ENCODE data around the gene MCM6.

MCM6 gene

DNA sequence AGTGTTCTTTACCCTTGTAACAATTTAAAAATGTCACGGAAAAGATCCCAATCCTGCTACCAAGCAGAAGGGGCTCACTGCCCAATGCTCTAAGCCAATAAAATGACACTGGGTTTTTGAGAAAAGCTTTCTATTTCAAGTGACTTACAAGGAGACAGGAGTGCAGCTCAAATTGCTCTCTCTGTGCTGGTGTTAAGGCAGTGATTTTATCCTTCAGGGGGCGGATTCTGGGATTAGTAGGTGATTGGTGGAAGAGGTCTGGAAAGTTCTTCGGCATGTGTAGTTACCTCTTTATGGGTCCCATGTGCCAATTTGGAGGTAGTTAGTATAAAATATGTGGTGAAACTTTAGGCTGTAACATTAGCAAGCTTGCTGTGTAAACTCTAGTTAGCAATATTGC is 27.4 kb upstream of the MCM6 start:
- Histone ChIP-seq H3K4me3 (ENCODE audit: low read length in 2 of 2) (no peak overlapping the region), H3K4ac (ENCODE audit: low read length) (no peak overlapping the region), H2AK5ac (ENCODE audit: low read depth, low read length) (no peak overlapping the region), H2BK12ac (ENCODE audit: low read length) (no peak overlapping the region), H3K27ac (replicated peaks; ENCODE audit: low read length) (no peak overlapping the region), H3K9me3 (replicated peaks in 1 of 2; ENCODE audit: control insufficient read depth in 2 of 2, insufficient read depth in 1 of 2, low read depth in 1 of 2, low read length in 2 of 2) (no peaks in the 10 kb centered on the region), H3K18ac (ENCODE audit: low read length) (no peak overlapping the region), H3K23ac (ENCODE audit: low read depth, low read length, poor library complexity) (no peak overlapping the region), H2AFZ (ENCODE audit: low read length) (no peak overlapping the region), H3K79me1 (ENCODE audit: low read depth, low read length) (no peaks in the 10 kb centered on the region), H4K8ac (ENCODE audit: low read depth, low read length) (no peak overlapping the region), H3K14ac (ENCODE audit: low read length) (no peak overlapping the region), H3K36me3 (replicated peaks in 1 of 2; ENCODE audit: control insufficient read depth in 2 of 2, insufficient read depth in 2 of 2, low read length in 2 of 2) (peaks cover 0 to 36% of the 10 kb centered on the region in 2 donors), H3K4me2 (ENCODE audit: insufficient read depth, low read length, poor library complexity, severe bottlenecking) (no peak overlapping the region), H2BK120ac (ENCODE audit: low read depth, low read length) (no peak overlapping the region), H3K4me1 (ENCODE audit: control insufficient read depth in 2 of 2, insufficient read depth in 1 of 2, low read depth in 1 of 2, low read length in 2 of 2) (no peaks in the 10 kb centered on the region), H4K91ac (ENCODE audit: low read depth, low read length, poor library complexity) (no peak overlapping the region), H3K9ac (ENCODE audit: low read depth, low read length, poor library complexity) (no peak overlapping the region), H3K27me3 (ENCODE audit: control insufficient read depth in 3 of 3, insufficient read depth in 3 of 3, low read depth in 1 of 3, low read length in 3 of 3) (no peaks in the 10 kb centered on the region), H2BK15ac (ENCODE audit: low read length) (no peak overlapping the region), H2BK5ac (ENCODE audit: low read length) (no peak overlapping the region)
- no peak for DNase-seq (ENCODE audit: low spot score)
- WGBS, 2 donors (ENCODE audit: extremely low coverage in 2 of 2, insufficient read length in 2 of 2, insufficient replicate concordance in 1 of 2): no CpG with 5 or more reads among the region's 3 CpGs

DNA sequence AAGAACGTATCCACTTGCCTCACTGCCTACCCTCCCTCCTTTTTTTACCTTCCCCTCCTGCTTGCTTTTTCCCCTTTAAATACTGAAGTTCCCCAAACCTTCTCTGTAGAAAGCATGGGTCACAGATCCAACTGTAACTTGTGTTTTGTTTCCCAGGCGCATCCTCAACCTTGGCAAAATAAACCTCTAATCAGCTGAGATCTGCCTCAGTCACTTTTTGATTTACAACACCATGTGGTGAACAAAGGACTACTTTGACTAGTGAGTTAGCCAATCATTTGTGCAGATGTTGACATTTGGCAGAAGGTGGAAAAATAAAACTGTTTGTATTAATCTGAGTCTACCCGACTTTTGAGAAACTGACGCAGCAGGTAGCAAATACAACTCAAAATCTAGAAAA is 23.3 kb upstream of the MCM6 start:
- DNase-seq (ENCODE audit: low spot score): no peak
- Histone ChIP-seq H3K14ac (ENCODE audit: low read length) (no peak overlapping the region), H2BK120ac (ENCODE audit: low read depth, low read length) (no peak overlapping the region), H2AFZ (ENCODE audit: low read length) (no peak overlapping the region), H3K18ac (ENCODE audit: low read length) (no peak overlapping the region), H3K4me1 (ENCODE audit: control insufficient read depth in 2 of 2, insufficient read depth in 1 of 2, low read depth in 1 of 2, low read length in 2 of 2) (no peaks in the 10 kb centered on the region), H4K8ac (ENCODE audit: low read depth, low read length) (no peak overlapping the region), H3K79me1 (ENCODE audit: low read depth, low read length) (no peaks in the 10 kb centered on the region), H4K91ac (ENCODE audit: low read depth, low read length, poor library complexity) (no peak overlapping the region), H3K27me3 (ENCODE audit: control insufficient read depth in 3 of 3, insufficient read depth in 3 of 3, low read depth in 1 of 3, low read length in 3 of 3) (no peaks in the 10 kb centered on the region), H3K9ac (ENCODE audit: low read depth, low read length, poor library complexity) (no peak overlapping the region), H3K4ac (ENCODE audit: low read length) (no peak overlapping the region), H3K23ac (ENCODE audit: low read depth, low read length, poor library complexity) (no peak overlapping the region), H2BK5ac (ENCODE audit: low read length) (no peak overlapping the region), H3K4me2 (ENCODE audit: insufficient read depth, low read length, poor library complexity, severe bottlenecking) (no peak overlapping the region), H3K27ac (replicated peaks; ENCODE audit: low read length) (no peak overlapping the region), H3K4me3 (ENCODE audit: low read length in 2 of 2) (no peak overlapping the region), H2AK5ac (ENCODE audit: low read depth, low read length) (no peak overlapping the region), H2BK15ac (ENCODE audit: low read length) (no peak overlapping the region), H3K9me3 (replicated peaks in 1 of 2; ENCODE audit: control insufficient read depth in 2 of 2, insufficient read depth in 1 of 2, low read depth in 1 of 2, low read length in 2 of 2) (no peaks in the 10 kb centered on the region), H2BK12ac (ENCODE audit: low read length) (no peak overlapping the region), H3K36me3 (replicated peaks in 1 of 2; ENCODE audit: control insufficient read depth in 2 of 2, insufficient read depth in 2 of 2, low read length in 2 of 2) (peaks cover 0 to 6% of the 10 kb centered on the region in 2 donors)
- no CpG with 5 or more reads among the region's 4 CpGs for WGBS, 2 donors (ENCODE audit: extremely low coverage in 2 of 2, insufficient read length in 2 of 2, insufficient replicate concordance in 1 of 2)

DNA sequence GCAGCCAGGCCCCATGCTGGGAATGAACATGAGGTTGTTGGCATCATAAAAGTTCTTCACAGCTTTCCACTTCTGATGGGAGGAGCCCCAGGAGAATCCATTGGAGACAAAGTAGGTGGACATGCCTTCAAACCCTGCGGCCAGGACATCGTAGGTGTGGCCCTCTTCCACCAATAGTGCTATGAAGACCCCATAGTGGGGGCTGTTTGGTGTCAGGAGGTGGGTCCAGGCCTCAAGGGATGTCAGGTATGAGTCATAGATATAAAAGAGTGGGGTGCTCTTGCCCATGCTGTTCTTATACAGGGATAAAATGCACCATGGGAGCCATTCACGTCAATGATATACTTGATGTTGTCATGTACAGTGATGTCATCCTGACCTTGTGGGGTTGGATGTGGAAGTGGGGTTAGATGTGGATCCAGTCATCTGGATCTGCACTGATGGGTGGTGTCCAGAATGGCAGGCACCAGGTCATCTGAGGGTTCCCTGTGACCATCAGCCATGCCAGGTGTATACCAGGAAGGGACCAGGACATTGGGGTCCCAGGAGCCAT is 22.1 kb upstream of the MCM6 start:
- no CpG with 5 or more reads among the region's 3 CpGs for WGBS, 2 donors (ENCODE audit: extremely low coverage in 2 of 2, insufficient read length in 2 of 2, insufficient replicate concordance in 1 of 2)

DNA sequence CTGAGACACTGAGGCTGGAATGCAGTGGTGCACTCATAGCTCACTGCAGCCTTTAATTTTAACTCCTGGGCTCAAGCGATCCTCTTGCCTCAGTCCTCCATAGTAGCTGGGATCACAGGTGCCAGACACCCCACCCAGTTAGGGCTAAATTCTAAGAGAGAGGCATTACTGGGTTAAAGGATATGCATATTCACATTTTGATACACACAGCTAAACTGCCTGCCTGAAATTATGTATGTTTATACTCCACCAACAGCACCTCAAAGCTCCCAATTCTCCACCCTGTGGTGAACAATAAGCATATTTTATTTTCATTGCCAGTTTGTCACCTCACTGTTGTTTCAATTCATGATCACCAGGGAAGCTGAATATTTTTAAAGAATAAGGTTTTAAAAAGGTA is 18.7 kb upstream of the MCM6 start:
- H3K4ac ChIP-seq (ENCODE audit: low read length): no peak overlapping the region
- no CpG with 5 or more reads among the region's 1 CpG for WGBS, 2 donors (ENCODE audit: extremely low coverage in 2 of 2, insufficient read length in 2 of 2, insufficient replicate concordance in 1 of 2)
- no peak overlapping the region for H4K91ac ChIP-seq (ENCODE audit: low read depth, low read length, poor library complexity)
- H3K9me3 ChIP-seq (replicated peaks in 1 of 2; ENCODE audit: control insufficient read depth in 2 of 2, insufficient read depth in 1 of 2, low read depth in 1 of 2, low read length in 2 of 2): no peaks in the 10 kb centered on the region
- no peak overlapping the region for H3K23ac ChIP-seq (ENCODE audit: low read depth, low read length, poor library complexity)
- DNase-seq (ENCODE audit: low spot score): no peak
- no peak overlapping the region for H2BK15ac ChIP-seq (ENCODE audit: low read length)
- no peak overlapping the region for H2BK5ac ChIP-seq (ENCODE audit: low read length)
- no peaks in the 10 kb centered on the region for H3K36me3 ChIP-seq (replicated peaks in 1 of 2; ENCODE audit: control insufficient read depth in 2 of 2, insufficient read depth in 2 of 2, low read length in 2 of 2)
- no peaks in the 10 kb centered on the region for H3K27me3 ChIP-seq (ENCODE audit: control insufficient read depth in 3 of 3, insufficient read depth in 3 of 3, low read depth in 1 of 3, low read length in 3 of 3)
- H4K8ac ChIP-seq (ENCODE audit: low read depth, low read length): no peak overlapping the region
- no peak overlapping the region for H2AFZ ChIP-seq (ENCODE audit: low read length)
- H2AK5ac ChIP-seq (ENCODE audit: low read depth, low read length): no peak overlapping the region
- H3K9ac ChIP-seq (ENCODE audit: low read depth, low read length, poor library complexity): no peak overlapping the region
- H3K14ac ChIP-seq (ENCODE audit: low read length): no peak overlapping the region
- no peak overlapping the region for H3K27ac ChIP-seq (replicated peaks; ENCODE audit: low read length)
- H3K4me1 ChIP-seq (ENCODE audit: control insufficient read depth in 2 of 2, insufficient read depth in 1 of 2, low read depth in 1 of 2, low read length in 2 of 2): no peaks in the 10 kb centered on the region
- H2BK120ac ChIP-seq (ENCODE audit: low read depth, low read length): no peak overlapping the region
- no peak overlapping the region for H3K18ac ChIP-seq (ENCODE audit: low read length)
- H3K4me2 ChIP-seq (ENCODE audit: insufficient read depth, low read length, poor library complexity, severe bottlenecking): no peak overlapping the region
- no peaks in the 10 kb centered on the region for H3K79me1 ChIP-seq (ENCODE audit: low read depth, low read length)
- no peak overlapping the region for H3K4me3 ChIP-seq (ENCODE audit: low read length in 2 of 2)
- H2BK12ac ChIP-seq (ENCODE audit: low read length): no peak overlapping the region

More for the DNA sequence above, 22.1 kb upstream of the MCM6 start:
- DNase-seq (ENCODE audit: low spot score): no peak
- Histone ChIP-seq H3K4me3 (ENCODE audit: low read length in 2 of 2) (no peak overlapping the region), H2AK5ac (ENCODE audit: low read depth, low read length) (no peak overlapping the region), H3K79me1 (ENCODE audit: low read depth, low read length) (no peaks in the 10 kb centered on the region), H2AFZ (ENCODE audit: low read length) (no peak overlapping the region), H4K8ac (ENCODE audit: low read depth, low read length) (no peak overlapping the region), H2BK5ac (ENCODE audit: low read length) (no peak overlapping the region), H3K4me2 (ENCODE audit: insufficient read depth, low read length, poor library complexity, severe bottlenecking) (no peak overlapping the region), H3K36me3 (replicated peaks in 1 of 2; ENCODE audit: control insufficient read depth in 2 of 2, insufficient read depth in 2 of 2, low read length in 2 of 2) (no peaks in the 10 kb centered on the region), H2BK15ac (ENCODE audit: low read length) (no peak overlapping the region), H3K27me3 (ENCODE audit: control insufficient read depth in 3 of 3, insufficient read depth in 3 of 3, low read depth in 1 of 3, low read length in 3 of 3) (no peaks in the 10 kb centered on the region), H3K9ac (ENCODE audit: low read depth, low read length, poor library complexity) (no peak overlapping the region), H3K9me3 (replicated peaks in 1 of 2; ENCODE audit: control insufficient read depth in 2 of 2, insufficient read depth in 1 of 2, low read depth in 1 of 2, low read length in 2 of 2) (no peaks in the 10 kb centered on the region), H3K27ac (replicated peaks; ENCODE audit: low read length) (no peak overlapping the region), H3K14ac (ENCODE audit: low read length) (no peak overlapping the region), H3K4ac (ENCODE audit: low read length) (no peak overlapping the region), H3K18ac (ENCODE audit: low read length) (no peak overlapping the region), H3K4me1 (ENCODE audit: control insufficient read depth in 2 of 2, insufficient read depth in 1 of 2, low read depth in 1 of 2, low read length in 2 of 2) (no peaks in the 10 kb centered on the region), H2BK120ac (ENCODE audit: low read depth, low read length) (no peak overlapping the region), H3K23ac (ENCODE audit: low read depth, low read length, poor library complexity) (no peak overlapping the region), H4K91ac (ENCODE audit: low read depth, low read length, poor library complexity) (no peak overlapping the region), H2BK12ac (ENCODE audit: low read length) (no peak overlapping the region)

Data from neuronal stem cell (in vitro differentiated cells).